GM21367 (cell line): ENCODE data around the gene HSD3B2.

Source experiments
- ATAC-seq: cut with Tn5 transposase; IDR thresholded peaks from one replicate; pipeline ENCODE4 v1.9.1; 2021; ENCODE audit not compliant: unreplicated experiment

The HSD3B2 gene

DNA sequence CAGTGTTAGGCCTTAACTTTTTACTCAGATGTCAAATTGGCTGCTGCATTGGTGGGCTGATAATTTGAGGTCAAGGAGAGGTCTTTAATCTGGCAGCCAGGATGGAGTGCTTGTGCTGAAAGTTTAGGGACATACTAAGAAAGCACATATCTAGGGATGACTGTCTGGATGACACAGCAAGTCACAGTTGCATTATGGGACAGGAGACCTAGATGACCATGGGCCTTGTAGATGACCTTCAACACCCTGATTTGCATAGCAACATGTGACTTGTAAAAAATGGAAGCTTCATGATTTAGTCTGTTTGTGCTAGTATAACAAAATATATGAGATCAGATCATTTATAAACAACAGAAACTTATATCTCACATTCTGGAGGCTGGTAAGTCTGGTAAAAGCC is 18.0 kb upstream of the HSD3B2 start:
- no peak for ATAC-seq

DNA sequence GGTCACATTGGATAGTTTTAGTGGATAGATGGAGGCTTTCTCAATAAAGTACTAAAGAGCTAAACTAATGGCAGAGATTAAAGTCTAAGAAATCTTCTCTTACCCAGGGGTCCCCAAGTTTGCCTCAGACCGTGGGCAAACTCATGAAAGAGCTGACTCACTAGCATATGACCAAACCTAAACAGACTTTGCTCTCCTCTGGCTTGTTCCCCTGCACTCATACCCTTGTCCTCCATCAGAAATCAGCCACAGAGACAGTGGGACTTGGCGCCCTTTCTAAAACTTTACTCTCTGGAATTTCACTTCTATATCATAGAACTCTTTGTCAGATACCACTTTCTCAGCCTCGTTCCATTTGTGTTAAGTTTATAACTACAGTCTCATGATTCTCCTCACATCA is 17.0 kb upstream of the HSD3B2 start:
- ATAC-seq = no peak

DNA sequence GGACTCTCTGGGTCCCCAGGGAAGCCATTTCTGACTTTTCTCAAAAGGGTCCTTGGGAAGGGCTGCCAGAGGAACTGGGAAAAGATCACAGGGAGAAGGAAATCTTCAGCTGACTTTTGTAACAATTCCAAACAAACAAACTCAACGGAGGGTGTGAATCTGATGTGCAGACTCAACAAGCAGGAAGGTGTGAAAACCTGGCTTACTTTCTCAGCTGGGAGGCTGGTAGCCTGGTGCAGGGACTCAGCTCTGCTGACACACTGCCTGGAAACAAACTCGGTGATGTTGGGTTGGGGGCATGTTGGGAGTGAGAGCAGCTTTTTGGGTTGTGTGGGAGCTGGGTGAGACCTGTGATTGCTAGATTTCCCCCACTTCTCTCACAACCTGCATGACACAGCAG is 10.2 kb upstream of the HSD3B2 start:
- no peak for ATAC-seq

DNA sequence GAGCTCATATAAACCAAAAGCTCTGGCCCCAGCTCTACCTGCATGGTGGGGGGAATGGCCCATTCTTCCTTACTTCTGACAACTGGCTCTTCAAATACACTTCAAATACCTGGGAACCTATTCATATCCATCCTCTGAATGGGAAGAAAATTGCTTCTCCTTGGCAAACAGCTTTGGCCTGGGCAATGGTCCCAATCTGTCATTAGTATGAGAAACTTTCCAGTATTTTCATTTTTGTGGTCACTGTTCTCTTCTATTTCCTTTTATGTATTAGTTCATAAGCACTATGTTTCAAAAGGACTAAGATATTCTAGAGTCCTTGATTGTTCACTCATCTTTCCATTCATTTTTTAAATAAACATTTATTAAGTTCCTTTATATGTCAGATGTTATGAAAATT is 5.2 kb upstream of the HSD3B2 start:
- ATAC-seq = no peak

DNA sequence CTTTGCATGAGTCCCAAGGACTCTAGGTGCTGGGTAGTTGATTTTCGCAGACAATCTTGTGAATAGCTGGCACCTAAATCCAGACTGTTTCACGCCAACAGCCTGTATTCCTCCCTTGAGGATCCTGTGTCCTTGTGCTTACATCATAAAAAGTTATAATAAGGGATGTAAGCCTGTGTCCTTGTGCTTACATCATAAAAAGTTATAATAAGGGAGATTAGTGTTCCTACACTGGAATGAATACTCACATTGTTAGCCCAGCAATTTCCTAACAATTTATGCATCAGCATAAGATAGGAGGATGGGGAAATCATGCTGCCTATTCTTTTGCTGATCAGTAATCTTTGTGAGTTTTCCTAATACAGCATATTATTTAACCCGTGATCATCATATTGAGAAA is 4.0 kb upstream of the HSD3B2 start:
- no peak for ATAC-seq

DNA sequence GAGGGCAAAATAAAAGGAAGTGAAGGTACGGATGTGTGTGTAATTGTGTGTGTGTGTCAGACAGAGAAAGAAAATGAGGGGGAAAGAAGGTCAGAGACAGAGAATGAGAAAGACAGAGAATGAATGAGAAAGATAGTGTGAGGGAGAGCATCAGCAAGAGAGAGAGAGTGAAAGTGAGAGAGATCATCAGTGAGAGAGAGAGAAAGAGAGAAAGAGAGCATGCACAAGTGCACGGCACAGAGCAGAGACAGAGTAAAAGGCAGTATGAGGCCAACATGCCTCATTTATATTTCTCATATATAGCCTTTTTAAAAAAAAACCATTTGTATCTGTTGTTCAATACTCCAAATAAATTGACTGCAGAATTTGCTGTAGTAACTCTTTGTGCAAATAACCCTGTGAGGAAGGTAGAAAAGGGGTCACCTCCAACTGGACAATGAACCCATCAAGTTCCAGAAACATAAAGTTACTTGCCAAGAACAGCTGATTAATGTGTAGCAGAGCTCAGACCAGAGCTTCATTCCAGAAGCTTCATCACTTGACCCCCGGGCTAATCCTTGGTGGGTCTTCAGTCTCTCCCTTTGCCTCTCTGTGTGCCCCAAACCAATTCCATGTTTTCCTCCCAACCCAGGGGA is 1.2 kb downstream of the HSD3B2 start:
- ATAC-seq = no peak

DNA sequence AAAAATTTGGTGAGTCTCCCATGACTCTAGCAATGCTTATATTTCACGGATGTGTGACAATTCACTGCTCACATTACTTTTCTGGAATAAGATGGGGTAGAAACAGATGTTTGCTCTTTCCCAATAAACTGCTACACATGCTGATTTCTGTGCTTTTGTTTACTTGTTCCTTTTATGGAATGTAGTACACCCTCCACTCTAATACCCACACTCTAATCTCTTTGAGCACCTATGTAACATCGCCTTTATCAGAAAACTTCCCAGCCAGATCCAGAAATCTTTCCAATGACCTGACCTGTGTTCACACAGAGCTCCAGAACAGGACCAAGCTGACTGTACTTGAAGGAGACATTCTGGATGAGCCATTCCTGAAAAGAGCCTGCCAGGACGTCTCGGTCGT is 4.2 kb downstream of the HSD3B2 start:
- no peak for ATAC-seq

DNA sequence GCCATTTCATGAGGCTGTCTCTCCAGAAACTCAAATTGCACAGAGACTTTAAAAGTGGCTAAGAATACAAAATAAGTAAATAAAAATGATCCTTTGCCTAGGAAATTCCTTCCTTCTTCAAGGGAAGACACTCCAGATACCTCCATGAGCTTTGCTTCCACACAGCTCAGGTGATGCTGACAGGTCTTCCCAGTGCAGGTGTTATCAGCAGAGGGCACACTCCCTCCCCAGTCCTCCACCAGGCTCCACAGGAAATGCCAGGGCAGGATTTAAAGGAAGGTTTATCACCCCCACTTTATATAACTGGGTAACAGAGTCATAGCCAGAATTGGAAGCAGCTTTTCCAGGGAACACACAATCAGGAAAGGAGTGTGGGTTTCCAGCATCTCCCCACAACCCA is 5.7 kb downstream of the HSD3B2 start:
- ATAC-seq = no peak

DNA sequence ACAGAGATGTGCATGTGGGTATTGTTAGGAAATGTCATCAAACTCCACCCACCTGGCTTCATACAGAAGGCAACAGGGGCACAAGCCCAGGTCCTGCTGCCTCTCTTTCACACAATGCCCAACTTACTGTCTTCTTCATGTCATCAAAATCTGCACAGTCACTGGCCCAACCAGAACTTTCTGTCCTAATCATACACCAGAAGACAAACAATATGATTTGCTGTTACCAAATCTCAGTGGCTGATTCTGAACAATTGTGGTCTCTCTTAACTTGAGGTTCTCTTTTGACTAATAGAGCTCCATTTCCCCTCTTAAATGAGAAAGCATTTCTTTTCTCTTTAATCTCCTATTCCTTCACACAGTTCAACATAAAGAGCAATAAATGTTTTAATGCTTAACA is 7.7 kb downstream of the HSD3B2 start:
- ATAC-seq = no peak

DNA sequence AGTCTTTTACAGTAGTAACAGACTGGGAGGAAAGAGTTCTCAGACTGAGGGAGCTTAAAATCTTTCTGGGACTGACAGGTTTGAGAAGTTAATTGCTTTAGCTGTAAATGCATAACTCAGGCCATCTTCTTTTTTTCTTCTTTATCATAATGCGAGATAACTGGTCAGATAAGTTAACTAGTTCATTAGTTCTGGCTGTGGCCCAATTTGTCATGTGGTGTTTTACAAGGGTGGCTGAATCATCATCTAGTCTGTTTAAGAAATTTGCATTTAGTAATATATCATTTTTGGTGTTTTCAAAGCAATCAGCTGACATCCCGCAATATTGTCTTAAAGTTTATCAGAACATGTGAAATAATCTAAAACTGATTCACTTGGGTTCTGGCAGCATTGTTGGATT is 14.0 kb downstream of the HSD3B2 start:
- ATAC-seq = no peak

DNA sequence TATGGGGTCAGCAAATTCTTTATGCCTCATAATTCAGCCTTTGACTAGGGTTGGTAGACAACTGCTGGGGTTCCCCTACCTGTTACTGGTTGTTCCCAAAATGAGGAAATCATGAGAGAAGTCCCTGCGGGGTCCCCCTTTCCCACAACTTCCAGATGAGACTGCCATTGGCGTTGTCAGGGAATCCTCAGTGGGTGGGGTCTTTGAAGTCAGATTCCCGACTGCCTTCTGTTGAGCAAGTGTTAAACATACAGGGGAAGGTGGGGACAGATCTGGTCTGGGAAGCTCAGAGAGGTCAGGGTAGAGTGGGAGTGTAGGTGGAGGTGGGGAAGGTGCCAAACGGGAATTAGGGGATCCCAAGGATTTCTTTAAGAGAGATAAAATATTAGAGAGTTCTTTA is 14.7 kb downstream of the HSD3B2 start:
- ATAC-seq = no peak

DNA sequence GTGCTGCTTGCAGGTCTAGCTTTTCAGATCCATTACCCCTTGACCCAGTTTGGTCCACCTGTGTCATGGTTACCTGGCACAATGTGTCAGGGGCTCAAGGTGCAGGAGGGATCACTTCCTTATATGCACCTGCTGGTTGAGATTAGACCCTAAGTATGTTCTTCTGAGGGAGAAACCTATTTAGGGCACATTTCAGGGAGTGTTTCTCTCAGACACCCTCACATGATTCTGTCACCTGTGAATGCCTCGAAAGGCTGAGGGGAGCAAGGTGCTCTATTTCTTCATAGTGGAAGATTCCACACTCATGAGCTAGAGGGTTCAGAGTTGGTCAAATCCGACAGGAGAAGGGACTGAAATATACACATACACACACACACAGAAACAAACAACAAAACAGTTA is 15.5 kb downstream of the HSD3B2 start:
- no peak for ATAC-seq

DNA sequence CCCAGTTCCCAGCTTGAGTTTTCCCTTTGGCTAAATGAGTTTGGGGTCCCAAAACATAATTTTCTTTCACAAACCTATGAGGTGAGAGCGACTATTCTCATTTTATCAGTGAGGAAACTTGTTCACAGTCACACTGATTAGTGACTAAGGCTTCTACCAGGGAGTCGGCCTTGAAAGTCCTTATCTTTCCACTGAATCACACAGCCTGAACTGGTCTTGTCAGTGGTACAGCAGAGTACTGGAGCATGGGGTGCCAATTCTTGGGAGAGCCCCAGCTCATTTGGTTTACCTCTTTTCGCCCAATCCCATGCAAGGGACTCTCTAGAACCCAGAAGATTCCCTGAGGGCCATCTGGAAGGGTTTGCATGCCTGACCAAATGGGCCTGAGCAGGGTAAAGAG is 16.9 kb downstream of the HSD3B2 start:
- ATAC-seq = no peak

DNA sequence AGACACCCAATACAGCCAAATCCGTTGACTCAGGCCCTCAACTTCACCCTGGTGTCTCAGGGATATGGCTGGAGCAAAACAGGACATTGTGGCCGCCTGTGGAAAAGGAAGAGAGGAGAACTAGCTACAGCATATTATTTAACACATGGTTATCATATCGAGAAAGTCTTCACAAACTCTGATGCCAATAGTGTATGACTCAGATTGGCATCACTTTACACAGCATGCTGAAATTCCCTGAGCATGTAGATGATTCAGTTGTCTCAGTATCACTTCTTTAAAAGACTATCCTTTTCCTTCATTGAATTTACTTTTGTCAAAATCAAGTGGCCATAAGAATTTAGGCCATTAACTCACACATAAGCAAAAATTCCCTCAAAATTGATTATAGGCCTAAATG is 20.1 kb downstream of the HSD3B2 start:
- ATAC-seq = no peak

DNA sequence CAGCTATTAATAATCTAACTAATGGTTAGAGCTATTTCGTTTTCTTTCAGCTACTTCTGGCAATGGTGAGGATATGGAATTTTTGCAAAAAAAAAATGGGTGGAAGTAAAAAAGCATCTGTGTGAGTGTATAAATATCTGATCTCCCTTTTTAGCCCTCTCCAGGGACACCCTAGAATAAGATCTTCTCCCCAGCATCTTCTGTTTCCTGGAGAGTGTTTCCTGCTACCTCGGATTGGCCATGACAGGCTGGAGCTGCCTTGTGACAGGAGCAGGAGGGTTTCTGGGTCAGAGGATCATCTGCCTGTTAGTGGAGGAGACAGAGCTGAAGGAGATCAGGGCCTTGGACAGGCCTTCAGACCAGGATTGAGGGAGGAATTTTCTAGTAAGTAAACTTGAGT is 23.8 kb downstream of the HSD3B2 start:
- ATAC-seq = no peak

DNA sequence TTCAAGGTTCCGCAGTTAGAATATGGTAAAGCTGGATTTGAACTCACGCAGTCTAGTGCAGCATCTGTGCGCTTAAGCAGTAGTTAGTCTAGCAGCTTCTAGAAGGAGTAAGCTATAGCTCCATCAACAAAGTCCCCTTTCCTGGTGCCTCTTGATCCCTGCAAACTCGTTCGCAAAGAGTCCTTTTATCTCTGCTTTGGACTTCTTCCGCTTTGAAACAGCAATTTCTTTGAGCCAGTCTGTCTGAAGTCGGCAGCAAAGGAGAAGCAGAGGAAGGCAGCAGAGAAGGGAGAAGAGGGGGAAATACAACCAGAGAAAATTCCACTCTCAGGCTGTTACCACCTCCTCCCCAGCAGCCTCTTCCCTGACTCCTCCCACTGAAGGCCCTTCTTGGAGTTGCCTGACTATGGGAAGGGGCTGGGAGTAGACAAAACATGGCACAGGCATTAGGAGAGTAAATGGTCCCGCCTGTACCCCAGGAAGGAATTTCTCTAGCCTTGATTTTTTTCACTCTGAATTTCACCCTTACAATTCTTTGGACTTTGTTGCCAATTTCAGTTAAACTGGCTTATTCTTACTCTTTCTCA is 25.9 kb downstream of the HSD3B2 start:
- ATAC-seq = no peak

DNA sequence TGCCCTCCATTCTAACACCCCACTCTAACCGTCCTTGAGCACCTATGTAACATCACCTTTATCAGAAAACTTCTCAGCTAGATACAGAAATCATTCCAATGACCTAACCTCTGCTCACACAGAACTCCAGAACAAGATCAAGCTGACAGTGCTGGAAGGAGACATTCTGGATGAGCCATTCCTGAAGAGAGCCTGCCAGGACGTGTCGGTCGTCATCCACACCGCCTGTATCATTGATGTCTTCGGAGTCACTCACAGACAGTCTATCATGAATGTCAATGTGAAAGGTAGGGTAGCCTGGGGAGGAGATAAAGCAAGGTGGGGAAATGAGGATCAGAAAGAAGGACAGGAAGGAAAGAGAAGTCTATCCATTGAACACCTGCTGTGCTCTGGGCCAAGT is 27.8 kb downstream of the HSD3B2 start:
- no peak for ATAC-seq

DNA sequence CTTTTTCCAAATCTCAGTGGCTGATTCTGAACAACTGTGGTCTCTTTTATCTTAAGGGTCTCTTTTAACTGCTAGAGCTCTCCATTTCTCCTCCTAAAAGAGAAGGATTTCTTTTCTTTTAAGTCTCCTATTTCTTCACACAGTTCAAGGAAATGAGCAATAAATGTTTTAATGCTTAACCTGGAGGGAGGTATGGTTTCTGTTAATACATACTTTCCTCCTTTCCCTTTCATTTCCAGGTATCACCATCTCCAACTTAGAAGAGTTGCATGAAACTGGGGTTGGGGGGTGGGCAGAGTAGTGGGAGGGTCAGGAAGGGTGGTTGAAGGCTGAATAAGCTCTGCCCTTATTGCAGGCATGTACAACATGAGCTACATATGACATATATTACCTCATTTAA is 31.4 kb downstream of the HSD3B2 start:
- ATAC-seq = no peak

DNA sequence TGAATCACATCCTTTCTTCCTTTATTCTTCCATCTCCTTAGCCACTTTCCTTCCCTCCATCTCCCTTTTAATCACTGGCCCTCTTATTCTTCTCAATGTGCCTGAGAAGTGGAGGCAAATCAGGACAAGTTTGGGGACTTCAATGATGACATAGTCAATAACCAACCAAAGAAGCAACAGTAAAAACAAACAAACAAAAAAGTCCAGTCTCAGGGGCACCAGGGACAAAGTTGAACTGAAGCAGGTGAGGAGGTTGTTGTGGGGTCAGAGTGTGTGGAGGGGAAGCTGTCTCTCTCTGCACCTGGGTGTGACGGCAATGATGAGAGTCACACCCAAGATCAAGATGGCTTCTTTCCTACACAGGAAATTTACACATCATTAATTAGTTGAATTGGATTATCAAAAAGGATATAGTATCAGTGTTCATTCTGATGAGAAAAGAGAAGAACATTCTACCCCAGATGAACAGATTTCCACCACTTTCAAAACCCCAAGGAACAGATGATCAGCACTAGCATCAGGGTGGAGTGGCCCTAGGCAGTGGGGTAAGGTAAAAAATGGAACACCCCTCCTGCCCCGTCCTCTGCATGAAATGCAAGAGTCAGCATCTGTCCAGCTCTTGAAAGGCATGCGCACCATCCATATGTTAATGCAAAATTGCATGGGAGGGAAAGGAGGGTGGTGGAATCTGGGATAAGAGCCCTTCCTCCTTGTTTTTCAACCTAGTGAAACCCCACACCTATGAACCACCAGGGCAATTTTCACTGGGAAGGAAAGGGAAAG is 32.6 kb downstream of the HSD3B2 start:
- ATAC-seq = no peak

DNA sequence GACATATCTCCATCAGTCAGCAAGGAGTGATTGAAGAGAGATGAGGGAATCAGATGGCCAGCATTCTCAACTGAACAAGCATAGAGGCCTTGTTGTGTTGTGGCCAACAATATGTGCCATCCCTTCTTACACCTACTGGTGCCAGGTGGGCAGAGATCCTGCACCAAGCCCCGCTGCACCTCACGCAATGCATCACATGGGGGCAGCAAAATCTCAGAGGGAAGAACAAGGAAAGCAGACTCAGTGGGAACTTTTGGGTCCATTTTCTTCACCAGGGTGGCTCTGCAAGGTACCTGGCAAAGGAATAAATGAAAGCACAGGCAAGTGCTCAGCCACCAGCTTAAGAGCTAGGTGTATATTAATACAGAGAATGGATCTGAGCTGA is 33.2 kb downstream of the HSD3B2 start:
- ATAC-seq = no peak

DNA sequence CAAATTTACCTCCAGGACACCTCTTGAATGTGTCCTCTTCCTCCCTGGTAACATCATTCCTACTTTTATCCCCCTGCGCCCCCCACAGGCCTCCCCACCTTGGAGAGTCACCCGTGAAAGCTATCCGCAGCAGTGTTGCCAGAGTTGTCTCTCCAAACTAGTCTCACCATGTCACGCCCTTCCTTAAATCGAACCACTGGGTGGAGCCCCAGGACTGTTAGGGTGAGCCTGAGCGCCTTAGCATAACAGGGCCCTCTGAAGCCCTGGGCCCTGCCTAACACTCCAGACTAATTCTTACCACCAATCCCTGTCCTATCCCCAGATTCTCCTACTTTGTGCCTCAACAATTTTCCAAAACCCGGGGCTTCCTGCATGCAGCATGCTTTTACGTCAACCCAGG is 35.0 kb downstream of the HSD3B2 start:
- no peak for ATAC-seq

DNA sequence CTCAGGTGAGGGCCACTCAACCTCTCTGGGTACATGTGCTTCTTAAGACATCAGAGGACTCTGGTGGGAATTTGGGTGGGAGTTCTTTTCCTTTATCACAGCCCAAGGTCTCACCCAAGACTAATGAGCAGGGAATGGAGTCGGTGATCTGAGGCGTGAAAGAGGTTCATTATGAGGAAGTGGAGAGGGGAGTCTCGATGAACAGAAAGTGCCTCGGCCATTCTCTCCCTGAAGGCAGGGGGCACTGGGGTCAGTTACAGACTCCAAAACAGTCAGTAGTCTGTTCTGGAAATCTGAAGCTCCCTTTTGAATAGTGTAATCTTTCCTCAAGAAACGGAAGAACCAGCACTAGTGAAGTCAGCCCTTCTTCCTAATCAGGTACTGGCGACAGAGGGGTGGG is 36.2 kb downstream of the HSD3B2 start:
- no peak for ATAC-seq

DNA sequence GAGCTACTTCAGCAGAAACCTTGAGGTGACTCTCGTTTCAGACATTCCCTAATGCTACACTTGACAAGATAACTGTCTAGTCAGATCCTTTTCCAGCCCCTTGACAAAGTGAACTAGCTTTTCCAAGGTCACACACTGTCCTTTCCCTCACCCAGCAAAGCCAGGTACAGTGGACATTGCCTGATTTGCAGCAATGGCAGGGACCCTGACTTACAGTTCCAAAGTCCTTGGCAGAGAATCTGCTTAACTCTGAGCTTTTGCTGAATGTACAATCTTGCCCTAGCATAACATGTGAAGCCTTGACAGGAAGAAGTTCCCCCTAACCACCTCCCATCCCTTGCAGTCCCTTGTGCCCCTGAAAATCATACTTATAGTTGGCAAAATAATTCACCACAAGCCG is 37.1 kb downstream of the HSD3B2 start:
- ATAC-seq = no peak
